Measurements from ENCODE around the gene FCGR3A.
"Not testable (repeated sequence)": the region's sequence is repeated elsewhere in the genome, so short reads cannot be mapped to it uniquely, and the experiment has no call there.

DNA sequence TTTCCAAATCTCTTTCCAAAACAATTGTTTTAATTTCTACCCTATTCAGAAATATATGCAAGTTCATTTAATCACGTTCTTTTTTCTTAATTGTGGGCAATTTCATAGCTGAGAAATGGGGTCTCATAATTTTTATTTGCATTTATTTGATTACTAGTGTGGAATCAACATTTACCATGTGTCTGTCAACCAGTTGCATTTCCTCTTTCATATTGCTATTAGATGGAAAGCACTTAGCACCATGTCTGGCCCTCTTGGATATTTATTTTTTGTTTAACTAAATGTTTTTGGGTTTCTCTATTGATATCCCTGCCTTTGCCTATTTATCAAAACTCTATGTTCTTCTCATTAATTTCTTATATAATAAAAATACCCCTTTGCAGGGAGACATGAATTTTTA lies 13.9 kb upstream of the FCGR3A start:
- TF ChIP-seq, protein P1, sequence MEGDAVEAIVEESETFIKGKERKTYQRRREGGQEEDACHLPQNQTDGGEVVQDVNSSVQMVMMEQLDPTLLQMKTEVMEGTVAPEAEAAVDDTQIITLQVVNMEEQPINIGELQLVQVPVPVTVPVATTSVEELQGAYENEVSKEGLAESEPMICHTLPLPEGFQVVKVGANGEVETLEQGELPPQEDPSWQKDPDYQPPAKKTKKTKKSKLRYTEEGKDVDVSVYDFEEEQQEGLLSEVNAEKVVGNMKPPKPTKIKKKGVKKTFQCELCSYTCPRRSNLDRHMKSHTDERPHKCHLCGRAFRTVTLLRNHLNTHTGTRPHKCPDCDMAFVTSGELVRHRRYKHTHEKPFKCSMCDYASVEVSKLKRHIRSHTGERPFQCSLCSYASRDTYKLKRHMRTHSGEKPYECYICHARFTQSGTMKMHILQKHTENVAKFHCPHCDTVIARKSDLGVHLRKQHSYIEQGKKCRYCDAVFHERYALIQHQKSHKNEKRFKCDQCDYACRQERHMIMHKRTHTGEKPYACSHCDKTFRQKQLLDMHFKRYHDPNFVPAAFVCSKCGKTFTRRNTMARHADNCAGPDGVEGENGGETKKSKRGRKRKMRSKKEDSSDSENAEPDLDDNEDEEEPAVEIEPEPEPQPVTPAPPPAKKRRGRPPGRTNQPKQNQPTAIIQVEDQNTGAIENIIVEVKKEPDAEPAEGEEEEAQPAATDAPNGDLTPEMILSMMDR (IDR thresholded peaks at IDR 0.05), result not testable (repeated sequence)
- not testable (repeated sequence) for TF ChIP-seq POLR2A (IDR thresholded peaks at IDR 0.05)
